CD4-positive, alpha-beta T cell treated with Interleukin-1 beta for 1 hour (primary cell): ENCODE results near the gene TRIM17.

Experiments
- DNase-seq, 2 donors: peaks; one replicate each; pipeline ENCODE4 v3.0.0-alpha.2; 2020 to 2022

The TRIM17 gene

GRCh38 chr1:228400692-228401454, 15.8 kb downstream of the TRIM17 start:
- no peak for DNase-seq

DNA sequence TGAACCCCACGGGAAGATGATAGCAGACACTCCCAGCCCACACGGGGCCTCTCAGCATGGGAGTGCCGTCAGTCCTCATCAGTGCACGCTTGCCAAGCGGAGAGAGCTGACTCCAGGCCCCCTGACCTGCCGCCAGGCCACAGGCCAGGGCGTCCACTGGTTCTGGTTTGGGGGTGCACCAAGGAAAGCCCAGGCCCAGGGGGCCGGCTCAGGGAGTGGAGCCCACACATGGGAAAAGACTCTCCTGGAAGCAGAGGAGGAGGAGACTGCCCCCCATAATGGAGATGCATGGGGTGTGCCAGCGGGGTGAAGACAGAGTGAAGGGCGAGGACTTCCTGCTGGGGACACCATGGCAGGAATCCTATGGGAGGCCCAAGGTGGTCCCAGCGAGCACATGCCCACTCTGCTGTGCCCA, 16.4 kb downstream of the TRIM17 start:
- DNase-seq: no peak

DNA sequence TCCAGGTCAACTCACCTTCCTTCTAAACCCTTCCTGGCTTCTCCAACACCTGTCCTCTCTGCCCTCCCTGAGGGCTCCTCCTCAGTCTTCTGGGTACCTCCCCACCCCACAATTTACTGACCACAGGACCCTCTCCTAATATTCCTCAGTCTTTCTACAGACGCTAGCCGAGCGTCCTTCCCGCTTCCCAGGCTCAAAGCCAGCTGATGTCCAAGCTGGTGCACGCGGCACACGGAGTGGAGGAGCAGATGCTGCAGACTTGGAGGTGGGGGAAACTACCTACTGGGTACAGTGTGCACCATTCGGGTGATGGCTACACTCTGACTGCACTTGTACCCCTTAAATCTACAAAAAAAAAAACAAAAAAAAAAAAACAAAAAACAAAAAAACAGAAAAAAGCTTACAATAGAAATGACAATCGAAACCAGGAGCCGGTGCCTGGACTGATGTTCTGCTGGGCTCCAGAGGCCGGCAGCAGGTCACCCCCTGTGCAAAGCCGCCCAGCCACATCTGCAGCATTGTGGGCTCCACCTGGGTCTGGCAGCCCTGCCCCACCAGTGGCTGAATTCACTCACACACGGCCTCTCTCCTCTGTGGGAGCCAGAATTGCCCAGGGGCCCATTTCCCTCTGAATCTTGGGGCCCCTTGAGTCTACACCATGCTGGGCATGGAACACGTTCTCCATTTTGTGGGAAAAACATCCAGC, 17.0 kb downstream of the TRIM17 start:
- DNase-seq: no peak

GRCh38 chr1:228398741-228399461, 17.8 kb downstream of the TRIM17 start:
- DNase-seq: no peak

GRCh38 chr1:228397966-228398365, 18.7 kb downstream of the TRIM17 start:
- no peak for DNase-seq

DNA sequence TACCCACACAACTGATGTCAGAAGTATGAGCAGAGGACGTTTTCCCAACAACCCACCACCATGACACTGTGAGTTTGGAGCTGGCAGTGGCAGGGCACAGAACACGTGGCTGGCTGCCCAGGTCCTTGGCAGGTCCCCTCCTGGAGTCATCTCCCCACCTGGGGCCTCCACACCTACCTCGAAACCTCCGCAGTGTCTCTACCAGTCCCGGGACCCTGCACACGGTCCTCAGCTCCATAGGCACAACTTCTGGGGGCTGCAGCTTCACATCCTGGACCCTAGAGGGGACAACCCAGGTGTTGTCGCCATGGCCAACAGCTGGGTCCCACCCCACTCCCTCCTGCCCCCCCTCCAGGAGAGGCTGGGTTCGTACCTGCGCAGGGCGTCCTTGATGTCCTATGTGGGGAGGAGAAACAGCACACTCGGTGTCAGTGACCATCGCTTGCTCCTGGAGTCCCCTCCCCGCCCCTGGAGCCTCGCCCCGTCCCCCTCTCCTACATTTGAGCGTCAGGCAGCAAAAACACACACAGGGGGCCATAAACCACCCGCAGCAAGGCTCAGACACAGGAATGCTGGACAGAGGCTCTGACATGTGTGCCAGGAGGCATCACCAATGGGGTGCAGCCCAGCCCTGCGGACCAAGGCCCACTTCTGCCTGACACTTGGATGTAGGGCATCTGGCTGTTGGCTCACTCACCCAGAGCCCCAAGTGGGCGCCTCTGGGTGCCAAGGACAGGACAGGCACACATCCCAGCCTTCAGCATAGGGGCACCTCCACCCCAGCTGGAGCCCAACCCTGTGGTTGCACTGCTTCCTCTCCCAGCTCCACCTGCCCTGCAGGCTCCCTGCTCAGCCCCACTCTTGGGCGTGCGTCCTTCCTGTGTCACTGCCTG, 19.6 kb downstream of the TRIM17 start:
- no peak for DNase-seq

GRCh38 chr1:228394571-228395394, 21.9 kb downstream of the TRIM17 start:
- DNase-seq: no peak

- no peak for DNase-seq
These were observed 22.7 kb downstream of the TRIM17 start for GRCh38 chr1:228393811-228394570.

DNA sequence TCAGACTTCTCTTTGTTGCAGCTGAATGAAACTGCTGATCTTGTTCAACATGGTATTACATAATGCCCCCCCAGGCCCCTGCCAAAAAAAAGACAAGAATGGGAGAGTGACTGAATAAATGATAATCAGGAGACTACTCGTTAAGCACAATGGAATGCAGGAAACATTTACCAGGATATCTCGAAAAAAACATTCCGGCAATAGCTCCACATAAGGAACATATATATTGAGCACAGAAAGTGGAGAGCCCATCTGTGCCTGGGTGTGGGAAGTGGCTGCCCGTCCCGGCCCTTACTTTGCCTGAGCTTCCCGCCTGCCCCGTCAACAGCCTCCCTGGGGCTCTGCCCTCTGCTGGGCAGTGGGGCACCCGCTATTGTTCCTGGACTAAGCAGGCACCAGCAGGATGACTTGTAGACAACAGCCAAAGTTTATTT, 23.4 kb downstream of the TRIM17 start:
- no peak for DNase-seq

GRCh38 chr1:228392111-228392936, 24.3 kb downstream of the TRIM17 start:
- DNase-seq: no peak

DNA sequence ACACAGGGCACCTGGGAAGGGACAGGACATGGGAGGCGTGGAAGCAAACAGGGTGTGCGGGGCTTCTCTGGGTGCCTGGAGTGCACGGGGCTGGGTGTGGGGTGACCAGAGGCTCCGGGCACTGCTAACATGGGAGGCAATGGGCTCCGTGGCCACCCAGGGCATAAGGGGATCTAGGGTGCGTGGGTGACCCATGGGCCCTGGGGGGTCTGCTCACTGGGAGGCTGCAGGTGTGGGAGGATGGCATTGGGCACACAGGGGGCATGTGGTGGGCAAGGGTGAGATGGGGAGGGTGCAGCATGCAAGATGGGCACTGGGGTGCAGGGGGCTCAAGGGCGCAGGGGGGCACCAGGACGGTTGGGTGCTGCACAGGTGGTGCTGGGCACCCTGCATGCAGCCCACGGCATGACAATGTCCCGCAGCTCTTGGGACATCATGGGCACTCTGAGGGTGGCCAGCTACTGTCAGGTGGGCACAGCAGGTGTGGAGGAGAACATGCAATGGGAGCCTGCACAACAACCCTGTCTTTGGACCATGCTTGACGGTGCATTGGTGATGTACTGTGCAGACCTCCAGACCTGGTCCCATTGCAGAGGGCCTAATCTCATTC, 25.1 kb downstream of the TRIM17 start:
- DNase-seq: no peak

GRCh38 chr1:228390649-228391048, 26.0 kb downstream of the TRIM17 start:
- DNase-seq: no peak

GRCh38 chr1:228387321-228387720, 29.3 kb downstream of the TRIM17 start:
- no peak for DNase-seq

GRCh38 chr1:228385232-228385631, 31.4 kb downstream of the TRIM17 start:
- DNase-seq: no peak

DNA sequence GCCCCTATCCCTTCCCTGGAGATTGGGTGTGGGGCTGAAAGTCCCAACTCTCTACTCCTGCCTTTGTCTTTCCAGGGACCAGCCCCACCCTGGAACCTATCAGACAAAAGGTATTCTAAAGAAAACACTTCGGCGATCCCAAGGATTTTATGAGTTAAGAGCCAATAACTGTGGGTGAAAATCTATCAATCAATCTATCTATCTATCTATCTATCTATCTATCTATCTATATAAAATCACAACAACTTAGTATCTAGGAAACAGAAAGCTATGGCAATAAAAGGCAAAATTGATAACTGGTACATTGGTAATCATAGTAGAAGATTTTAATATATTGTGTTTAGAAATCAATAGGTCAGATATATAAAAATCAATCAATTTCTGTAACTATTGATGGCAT, 32.9 kb downstream of the TRIM17 start:
- DNase-seq: no peak

GRCh38 chr1:228381356-228381755, 35.3 kb downstream of the TRIM17 start:
- DNase-seq: no peak

- no peak for DNase-seq
These were observed 37.0 kb downstream of the TRIM17 start for GRCh38 chr1:228379666-228380065.

DNA sequence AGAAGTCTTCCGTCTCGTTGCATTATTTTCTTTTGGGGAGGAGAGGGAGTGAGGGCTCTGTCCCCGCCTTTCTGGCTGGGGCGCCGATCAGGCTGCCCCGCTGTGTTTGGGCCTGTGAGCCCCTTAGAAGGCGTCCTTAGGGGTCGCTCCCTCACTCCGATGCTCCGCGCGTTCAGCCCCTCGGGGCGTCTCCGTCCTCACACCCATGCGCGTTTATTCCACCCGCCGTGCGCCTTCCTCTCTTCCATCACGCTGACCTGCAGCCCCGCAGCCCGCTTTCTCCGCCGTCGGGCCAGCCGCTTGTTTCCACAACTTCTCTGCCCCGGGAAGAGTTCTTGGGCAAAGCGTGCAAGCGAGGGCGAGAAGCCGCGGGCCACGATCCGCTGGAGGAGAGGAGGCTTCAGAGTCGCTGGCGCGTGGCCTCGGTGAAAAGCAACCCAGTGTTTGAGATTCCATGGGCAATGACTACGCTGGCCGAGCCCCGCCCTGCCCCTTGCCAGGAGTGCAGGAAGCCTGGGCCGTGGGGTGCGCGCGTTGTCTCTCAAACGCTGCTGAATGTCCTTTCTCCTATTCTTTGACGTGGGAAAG, 37.7 kb downstream of the TRIM17 start:
- no peak for DNase-seq
